Keratinocyte (primary cell): ENCODE measurements around the gene BDKRB2. TPM values are rescaled to one million over a fixed set of nuclear protein-coding genes. Genes with fewer than 3 reads are reported as not detected.

ENCODE experiments used
- DNase-seq: peaks from one replicate; pipeline ENCODE4 v3.0.0-alpha.2; 2011; ENCODE audit warnings: low read depth, missing footprints, low spot score
- FAIRE-seq: peaks from 2 replicates; lab custom pipeline; 2011; peaks lifted over from hg19 to GRCh38; lab: Jason Lieb, UNC
- H2AFZ ChIP-seq: 2 replicates; pipeline ENCODE4 v1.6.0; 2012; ENCODE audit warnings: low read length, control low read depth, inconsistent platforms; ENCODE audit not compliant: control insufficient read depth
- H3K27ac ChIP-seq: 2 replicates; pipeline ENCODE4 v1.5.1; 2011; ENCODE audit warnings: low read length; ENCODE audit not compliant: control insufficient read depth, insufficient read depth
- H3K27me3 ChIP-seq: 3 replicates; pipeline ENCODE4 v1.6.0; 2011; ENCODE audit warnings: low read length; ENCODE audit not compliant: control insufficient read depth, insufficient read depth; ENCODE audit errors: extremely low read depth
- H3K36me3 ChIP-seq, 2 experiments: 2 replicates in 1 of 2; 3 replicates in 1 of 2; pipeline ENCODE4 v1.5.1; 2011; ENCODE audit warnings: low read length in 2 of 2, mild to moderate bottlenecking in 1 of 2; ENCODE audit not compliant: control insufficient read depth in 2 of 2, insufficient read depth in 2 of 2; ENCODE audit errors: extremely low read depth in 1 of 2
- H3K4me1 ChIP-seq: 3 replicates; pipeline ENCODE4 v1.5.1; 2011; ENCODE audit warnings: low read length; ENCODE audit not compliant: control insufficient read depth, insufficient read depth; ENCODE audit errors: extremely low read depth
- H3K4me2 ChIP-seq: 3 replicates; pipeline ENCODE4 v1.6.0; 2011; ENCODE audit warnings: low read depth, low read length; ENCODE audit not compliant: control insufficient read depth, insufficient read depth; ENCODE audit errors: extremely low read depth
- H3K4me3 ChIP-seq, 3 experiments: fragments of 200-600 bp in 1 of 3; sonication (generic) in 1 of 3; 2 replicates in 2 of 3; 3 replicates in 1 of 3; pipeline ENCODE4 v1.5.1; 2011 to 2016; ENCODE audit warnings: low read length in 3 of 3, mild to moderate bottlenecking in 3 of 3, control low read depth in 2 of 3, inconsistent platforms in 1 of 3, low read depth in 1 of 3, mixed read lengths in 1 of 3, mixed run types in 1 of 3, moderate library complexity in 1 of 3; ENCODE audit not compliant: control insufficient read depth in 2 of 3, insufficient read depth in 2 of 3; ENCODE audit errors: extremely low read depth in 1 of 3
- H3K79me2 ChIP-seq: 2 replicates; pipeline ENCODE4 v1.6.0; 2012; ENCODE audit warnings: low read length; ENCODE audit not compliant: control insufficient read depth, insufficient read depth
- H3K9ac ChIP-seq: 3 replicates; pipeline ENCODE4 v1.6.0; 2011; ENCODE audit warnings: low read length; ENCODE audit not compliant: control insufficient read depth, insufficient read depth; ENCODE audit errors: extremely low read depth
- H3K9me1 ChIP-seq: 3 replicates; pipeline ENCODE4 v1.6.0; 2011; ENCODE audit warnings: low read length; ENCODE audit not compliant: control insufficient read depth, insufficient read depth; ENCODE audit errors: extremely low read depth
- H3K9me3 ChIP-seq: 2 replicates; pipeline ENCODE4 v1.5.1; 2012; ENCODE audit warnings: low read depth, low read length; ENCODE audit not compliant: control insufficient read depth
- H4K20me1 ChIP-seq: 3 replicates; pipeline ENCODE4 v1.6.0; 2011; ENCODE audit warnings: low read length; ENCODE audit not compliant: control insufficient read depth, insufficient read depth; ENCODE audit errors: extremely low read depth
- CTCF ChIP-seq, 3 experiments: IDR thresholded peaks in 1 of 3; conservative IDR thresholded peaks in 1 of 3; optimal IDR thresholded peaks in 1 of 3; 2 replicates in 2 of 3; 3 replicates in 1 of 3; pipeline versions ENCODE3 to v1.5.1; 2011; ENCODE audit warnings: low read length in 3 of 3, mild to moderate bottlenecking in 3 of 3, moderate library complexity in 2 of 3, control low read depth in 1 of 3, inconsistent platforms in 1 of 3; ENCODE audit not compliant: insufficient read depth in 2 of 3; ENCODE audit errors: extremely low read depth in 1 of 3
- EZH2 ChIP-seq: IDR thresholded peaks from one replicate; pipeline ENCODE4 v1.6.1; 2012; ENCODE audit warnings: inconsistent platforms, mild to moderate bottlenecking, low read length, moderate library complexity
- dilution Hi-C: fragments of 300-500 bp; cut with MboI; formaldehyde crosslinking; loops from one replicate; pipeline ENCODE4 v1.7.0; 2020; ENCODE audit warnings: low sequenced_read_pairs; ENCODE audit not compliant: extremely low pct_ligation_motif_present
- polyA plus RNA-seq, 5 experiments: library from polyadenylated mRNA; depleted of rRNA in 3 of 5; stranded (reverse) in 3 of 5; stranded (forward) in 1 of 5; unstranded in 1 of 5; fragments of >200 nt; gene quantifications; 1 replicate in 1 of 5; 2 replicates in 3 of 5; 3 replicates in 1 of 5; pipeline versions ENCODE4 v1.2.1 to v1.2.3, GENCODE V29; 2011 to 2012; ENCODE audit warnings: missing spikeins in 2 of 5, low read depth in 1 of 5, low replicate concordance in 1 of 5

The BDKRB2 gene
- polyA plus RNA-seq, 1 donor (not counting 4 experiments of a cell fraction or from before 2014, with no cell fraction given), result 13.2 TPM

DNA sequence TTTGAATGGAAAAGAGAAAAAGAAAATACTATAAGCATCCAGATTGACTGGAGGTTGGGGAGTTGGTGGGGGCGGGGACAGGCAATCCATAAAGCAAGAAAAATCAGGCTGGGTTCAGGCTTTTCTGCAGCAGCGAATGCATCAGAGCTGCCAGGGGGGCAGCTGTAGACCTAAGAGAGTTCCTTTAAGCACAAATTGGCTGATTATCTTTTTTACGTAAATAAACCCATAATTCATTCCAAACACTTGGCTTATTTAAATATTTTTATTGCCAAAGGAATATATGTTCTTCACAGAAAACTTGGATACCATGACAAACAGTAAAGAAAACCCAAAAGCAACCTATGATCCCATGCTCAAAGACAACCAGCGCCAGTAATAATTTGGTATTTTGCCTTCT is 10.2 kb downstream of the BDKRB2 start:
- dilution Hi-C loops, result no loop called here
- H3K9ac ChIP-seq, result no peak overlapping the region
- no peak overlapping the region for H3K4me2 ChIP-seq
- H3K79me2 ChIP-seq, result peaks cover 37% of the 10 kb centered on the region
- peaks cover 13 to 17% of the 10 kb centered on the region in 2 experiments for H3K36me3 ChIP-seq
- H4K20me1 ChIP-seq, result no peaks in the 10 kb centered on the region
- H3K27ac ChIP-seq, result no peak overlapping the region
- no peak overlapping the region for H2AFZ ChIP-seq
- peaks cover 2% of the 10 kb centered on the region for H3K9me1 ChIP-seq
- no peak for FAIRE-seq
- H3K4me1 ChIP-seq, result peaks cover 22% of the 10 kb centered on the region
- peaks cover 10% of the 10 kb centered on the region for H3K9me3 ChIP-seq
- no peak for DNase-seq
- no peak for TF ChIP-seq CTCF (optimal IDR thresholded peaks at IDR 0.05 in 1 of 3, IDR thresholded peaks at IDR 0.05 in 1 of 3, conservative IDR thresholded peaks at IDR 0.05 in 1 of 3; ENCODE audit: extremely low read depth in 1 of 3, insufficient read depth in 2 of 3, low read length in 3 of 3)
- TF ChIP-seq EZH2, result no peak
- no peaks in the 10 kb centered on the region for H3K27me3 ChIP-seq
- no peak overlapping the region for H3K4me3 ChIP-seq

- H3K4me1 ChIP-seq, result peaks cover 22% of the 10 kb centered on the region
- H3K79me2 ChIP-seq, result peaks cover 37% of the 10 kb centered on the region
- no peaks in the 10 kb centered on the region for H4K20me1 ChIP-seq
- dilution Hi-C loops, result no loop called here
- peak overlapping the region; percentile 45 for H3K4me2 ChIP-seq
- H3K36me3 ChIP-seq, result peaks cover 12 to 16% of the 10 kb centered on the region in 2 experiments
- no peak overlapping the region for H3K9ac ChIP-seq
- H3K27me3 ChIP-seq, result no peaks in the 10 kb centered on the region
- DNase-seq (peak; percentile 81), FAIRE-seq (peak; percentile 95)
- TF ChIP-seq CTCF (optimal IDR thresholded peaks at IDR 0.05 in 1 of 3, IDR thresholded peaks at IDR 0.05 in 1 of 3, conservative IDR thresholded peaks at IDR 0.05 in 1 of 3; ENCODE audit: extremely low read depth in 1 of 3, insufficient read depth in 2 of 3, low read length in 3 of 3), result no peak
- TF ChIP-seq EZH2, result no peak
- H3K4me3 ChIP-seq, result peak overlapping the region in 1 of 3 experiments; percentile 2
- peaks cover 2% of the 10 kb centered on the region for H3K9me1 ChIP-seq
- peaks cover 10% of the 10 kb centered on the region for H3K9me3 ChIP-seq
- peak overlapping the region; percentile 63 for H3K27ac ChIP-seq
- H2AFZ ChIP-seq, result no peak overlapping the region
These were observed 11.0 kb downstream of the BDKRB2 start for GRCh38 chr14:96215452-96216244.
